ENCODE data around the gene EVI2A.

EVI2A gene

DNA sequence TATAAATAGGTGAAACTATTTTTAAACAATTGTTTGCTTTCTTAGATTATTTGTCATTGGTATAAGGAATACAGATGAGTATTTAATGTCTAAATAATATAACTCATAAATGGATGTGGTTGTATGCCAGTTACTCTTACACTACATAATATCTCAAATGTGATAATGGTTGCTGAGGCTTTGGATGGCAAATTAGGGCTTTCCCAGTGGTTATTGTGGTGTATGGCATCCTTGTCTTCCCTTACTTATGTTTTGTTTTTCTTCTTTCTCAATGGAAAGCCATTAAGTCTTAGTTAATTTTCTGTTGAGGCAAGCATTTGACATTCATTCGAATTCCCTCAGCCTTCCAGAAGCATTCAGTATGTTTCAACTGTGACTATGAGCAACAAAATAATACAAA, 34.8 kb downstream of the EVI2A start (continued):
- TF ChIP-seq, protein P1, sequence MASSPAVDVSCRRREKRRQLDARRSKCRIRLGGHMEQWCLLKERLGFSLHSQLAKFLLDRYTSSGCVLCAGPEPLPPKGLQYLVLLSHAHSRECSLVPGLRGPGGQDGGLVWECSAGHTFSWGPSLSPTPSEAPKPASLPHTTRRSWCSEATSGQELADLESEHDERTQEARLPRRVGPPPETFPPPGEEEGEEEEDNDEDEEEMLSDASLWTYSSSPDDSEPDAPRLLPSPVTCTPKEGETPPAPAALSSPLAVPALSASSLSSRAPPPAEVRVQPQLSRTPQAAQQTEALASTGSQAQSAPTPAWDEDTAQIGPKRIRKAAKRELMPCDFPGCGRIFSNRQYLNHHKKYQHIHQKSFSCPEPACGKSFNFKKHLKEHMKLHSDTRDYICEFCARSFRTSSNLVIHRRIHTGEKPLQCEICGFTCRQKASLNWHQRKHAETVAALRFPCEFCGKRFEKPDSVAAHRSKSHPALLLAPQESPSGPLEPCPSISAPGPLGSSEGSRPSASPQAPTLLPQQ (tag by site-specific recombination; IDR thresholded peaks at IDR 0.05), result no peak
- TF ChIP-seq, protein P2, sequence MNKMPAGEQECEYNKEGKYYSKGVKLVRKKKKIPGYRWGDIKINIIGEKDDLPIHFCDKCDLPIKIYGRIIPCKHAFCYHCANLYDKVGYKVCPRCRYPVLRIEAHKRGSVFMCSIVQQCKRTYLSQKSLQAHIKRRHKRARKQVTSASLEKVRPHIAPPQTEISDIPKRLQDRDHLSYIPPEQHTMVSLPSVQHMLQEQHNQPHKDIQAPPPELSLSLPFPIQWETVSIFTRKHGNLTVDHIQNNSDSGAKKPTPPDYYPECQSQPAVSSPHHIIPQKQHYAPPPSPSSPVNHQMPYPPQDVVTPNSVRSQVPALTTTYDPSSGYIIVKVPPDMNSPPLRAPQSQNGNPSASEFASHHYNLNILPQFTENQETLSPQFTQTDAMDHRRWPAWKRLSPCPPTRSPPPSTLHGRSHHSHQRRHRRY (tag by site-specific recombination; IDR thresholded peaks at IDR 0.05), result no peak
- no peak for TF ChIP-seq ZNF157 (tag by site-specific recombination; IDR thresholded peaks at IDR 0.05)

GRCh38 chr17:31283841-31284240, 37.6 kb downstream of the EVI2A start:
- ChIA-PET POLR2A (no interaction called here), CTCF (interaction anchor here (1.2 kb wide), 1 partner anchor 17 kb away, joined by 4 read pairs; no protein-coding TSS in a partner anchor)
- no peak overlapping the region for H3K27ac ChIP-seq (ENCODE audit: extremely low read depth, low read depth, low read length)
- H3K36me3 ChIP-seq (ENCODE audit: control insufficient read depth in 2 of 2, insufficient read depth in 1 of 2, low read length in 2 of 2), result peaks cover 19 to 25% of the 10 kb centered on the region in 2 experiments
- H3K4me1 ChIP-seq (ENCODE audit: control insufficient read depth, insufficient read depth, low read length), result no peaks in the 10 kb centered on the region
- H3K4me3 ChIP-seq (ENCODE audit: low read depth, low read length), result no peak overlapping the region
- no peak for TF ChIP-seq ZBTB7A (tag by site-specific recombination; IDR thresholded peaks at IDR 0.05; ENCODE audit: low read depth)
- no peak for TF ChIP-seq ZNF707 (tag by site-specific recombination; IDR thresholded peaks at IDR 0.05)
- TF ChIP-seq, protein P2 (tag by site-specific recombination; IDR thresholded peaks at IDR 0.05), result no peak
- TF ChIP-seq, protein P3, sequence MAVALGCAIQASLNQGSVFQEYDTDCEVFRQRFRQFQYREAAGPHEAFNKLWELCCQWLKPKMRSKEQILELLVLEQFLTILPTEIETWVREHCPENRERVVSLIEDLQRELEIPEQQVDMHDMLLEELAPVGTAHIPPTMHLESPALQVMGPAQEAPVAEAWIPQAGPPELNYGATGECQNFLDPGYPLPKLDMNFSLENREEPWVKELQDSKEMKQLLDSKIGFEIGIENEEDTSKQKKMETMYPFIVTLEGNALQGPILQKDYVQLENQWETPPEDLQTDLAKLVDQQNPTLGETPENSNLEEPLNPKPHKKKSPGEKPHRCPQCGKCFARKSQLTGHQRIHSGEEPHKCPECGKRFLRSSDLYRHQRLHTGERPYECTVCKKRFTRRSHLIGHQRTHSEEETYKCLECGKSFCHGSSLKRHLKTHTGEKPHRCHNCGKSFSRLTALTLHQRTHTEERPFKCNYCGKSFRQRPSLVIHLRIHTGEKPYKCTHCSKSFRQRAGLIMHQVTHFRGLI (tag by site-specific recombination; IDR thresholded peaks at IDR 0.05), result no peak
- TF ChIP-seq EGR2 (tag by site-specific recombination; IDR thresholded peaks at IDR 0.05; ENCODE audit: low read depth), result no peak
- no peak for TF ChIP-seq ZNF529 (tag by site-specific recombination; IDR thresholded peaks at IDR 0.05; ENCODE audit: insufficient replicate concordance)
- TF ChIP-seq ZNF366 (tag by site-specific recombination; conservative IDR thresholded peaks at IDR 0.05), result no peak
- TF ChIP-seq, protein P4, sequence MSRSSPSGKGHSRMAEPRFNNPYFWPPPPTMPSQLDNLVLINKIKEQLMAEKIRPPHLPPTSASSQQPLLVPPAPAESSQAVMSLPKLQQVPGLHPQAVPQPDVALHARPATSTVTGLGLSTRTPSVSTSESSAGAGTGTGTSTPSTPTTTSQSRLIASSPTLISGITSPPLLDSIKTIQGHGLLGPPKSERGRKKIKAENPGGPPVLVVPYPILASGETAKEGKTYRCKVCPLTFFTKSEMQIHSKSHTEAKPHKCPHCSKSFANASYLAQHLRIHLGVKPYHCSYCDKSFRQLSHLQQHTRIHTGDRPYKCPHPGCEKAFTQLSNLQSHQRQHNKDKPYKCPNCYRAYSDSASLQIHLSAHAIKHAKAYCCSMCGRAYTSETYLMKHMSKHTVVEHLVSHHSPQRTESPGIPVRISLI (tag by site-specific recombination; IDR thresholded peaks at IDR 0.05), result no peak
- TF ChIP-seq, protein P5, sequence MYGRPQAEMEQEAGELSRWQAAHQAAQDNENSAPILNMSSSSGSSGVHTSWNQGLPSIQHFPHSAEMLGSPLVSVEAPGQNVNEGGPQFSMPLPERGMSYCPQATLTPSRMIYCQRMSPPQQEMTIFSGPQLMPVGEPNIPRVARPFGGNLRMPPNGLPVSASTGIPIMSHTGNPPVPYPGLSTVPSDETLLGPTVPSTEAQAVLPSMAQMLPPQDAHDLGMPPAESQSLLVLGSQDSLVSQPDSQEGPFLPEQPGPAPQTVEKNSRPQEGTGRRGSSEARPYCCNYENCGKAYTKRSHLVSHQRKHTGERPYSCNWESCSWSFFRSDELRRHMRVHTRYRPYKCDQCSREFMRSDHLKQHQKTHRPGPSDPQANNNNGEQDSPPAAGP (tag by site-specific recombination; IDR thresholded peaks at IDR 0.05), result no peak
- TF ChIP-seq ZNF777 (tag by site-specific recombination; IDR thresholded peaks at IDR 0.05; ENCODE audit: borderline replicate concordance), result no peak
- no peak for TF ChIP-seq ZNF791 (tag by site-specific recombination; IDR thresholded peaks at IDR 0.05)
- TF ChIP-seq FEZF1 (tag by site-specific recombination; IDR thresholded peaks at IDR 0.05), result no peak
- TF ChIP-seq ZNF148 (tag by site-specific recombination; IDR thresholded peaks at IDR 0.05; ENCODE audit: borderline replicate concordance), result no peak
- TF ChIP-seq, protein P1 (tag by site-specific recombination; IDR thresholded peaks at IDR 0.05), result no peak
- H3K9me3 ChIP-seq (ENCODE audit: control insufficient read depth, insufficient read depth, low read depth, low read length), result no peaks in the 10 kb centered on the region

All from HEK293 (cell line).